Measurements from ENCODE around the gene MARCHF7. TPM values are rescaled to one million over a fixed set of nuclear protein-coding genes. Genes with fewer than 3 reads are reported as not detected.

The MARCHF7 gene
- total RNA-seq, 2 donors from 2014 or later, result 105 to 125 TPM

- no peaks in the 10 kb centered on the region for H3K27me3 Mint-ChIP-seq (ENCODE audit: insufficient read depth)
- no peaks in the 10 kb centered on the region for H3K36me3 Mint-ChIP-seq (ENCODE audit: low read depth)
- DNase-seq, result no peak
- no peak overlapping the region for H3K4me3 ChIP-seq (ENCODE audit: low read length)
- no peak overlapping the region for H3K9ac ChIP-seq (ENCODE audit: extremely low read depth, low read length, poor library complexity, severe bottlenecking)
- no peaks in the 10 kb centered on the region for H3K9me3 Mint-ChIP-seq
- no peak overlapping the region for H3K27ac ChIP-seq (ENCODE audit: low read depth, low read length)
- H3K4me1 Mint-ChIP-seq, result no peaks in the 10 kb centered on the region
- TF ChIP-seq CTCF (conservative IDR thresholded peaks at IDR 0.05), result peak; percentile 22
- no peaks in the 10 kb centered on the region for H3K36me3 ChIP-seq (ENCODE audit: control insufficient read depth, insufficient read depth, low read length)
- H3K27me3 ChIP-seq (ENCODE audit: control insufficient read depth, insufficient read depth, low read length, poor library complexity, severe bottlenecking), result no peaks in the 10 kb centered on the region
- no peak overlapping the region for H3K27ac Mint-ChIP-seq
- WGBS, 2 experiments (ENCODE audit: insufficient coverage in 1 of 2, insufficient read length in 1 of 2), result 90% methylated on average over 1 of the region's 1 CpG; no CpG with 5 or more reads in 1 of the 2 experiments
- H3K9me3 ChIP-seq (ENCODE audit: control insufficient read depth, low read length), result no peaks in the 10 kb centered on the region
- no peaks in the 10 kb centered on the region for H3K4me1 ChIP-seq (ENCODE audit: control insufficient read depth, insufficient read depth, low read length)
- H3K4me3 Mint-ChIP-seq, result no peak overlapping the region
Observed at GRCh38 chr2:159677654-159678053, 34.7 kb upstream of the MARCHF7 start.

- H3K27me3 Mint-ChIP-seq (ENCODE audit: insufficient read depth), result no peaks in the 10 kb centered on the region
- H3K4me3 ChIP-seq (ENCODE audit: low read length), result no peak overlapping the region
- no peak for TF ChIP-seq CTCF (conservative IDR thresholded peaks at IDR 0.05)
- no peaks in the 10 kb centered on the region for H3K4me1 Mint-ChIP-seq
- no peak overlapping the region for H3K4me3 Mint-ChIP-seq
- H3K9me3 Mint-ChIP-seq, result no peaks in the 10 kb centered on the region
- no peaks in the 10 kb centered on the region for H3K27me3 ChIP-seq (ENCODE audit: control insufficient read depth, insufficient read depth, low read length, poor library complexity, severe bottlenecking)
- DNase-seq, result no peak
- no peaks in the 10 kb centered on the region for H3K4me1 ChIP-seq (ENCODE audit: control insufficient read depth, insufficient read depth, low read length)
- no peak overlapping the region for H3K9ac ChIP-seq (ENCODE audit: extremely low read depth, low read length, poor library complexity, severe bottlenecking)
- H3K27ac Mint-ChIP-seq, result no peak overlapping the region
- H3K36me3 ChIP-seq (ENCODE audit: control insufficient read depth, insufficient read depth, low read length), result no peaks in the 10 kb centered on the region
- H3K9me3 ChIP-seq (ENCODE audit: control insufficient read depth, low read length), result no peaks in the 10 kb centered on the region
- 80 to 91% methylated on average over 1 of the region's 2 CpGs for WGBS, 2 experiments (ENCODE audit: insufficient coverage in 1 of 2, insufficient read length in 1 of 2)
- H3K36me3 Mint-ChIP-seq (ENCODE audit: low read depth), result no peaks in the 10 kb centered on the region
- H3K27ac ChIP-seq (ENCODE audit: low read depth, low read length), result no peak overlapping the region
Observed at GRCh38 chr2:159680692-159681091, 31.6 kb upstream of the MARCHF7 start.

GRCh38 chr2:159683817-159684216, 28.5 kb upstream of the MARCHF7 start:
- no peak overlapping the region for H3K4me3 Mint-ChIP-seq
- DNase-seq, result no peak
- no peaks in the 10 kb centered on the region for H3K36me3 ChIP-seq (ENCODE audit: control insufficient read depth, insufficient read depth, low read length)
- no peak overlapping the region for H3K27ac ChIP-seq (ENCODE audit: low read depth, low read length)
- H3K4me1 ChIP-seq (ENCODE audit: control insufficient read depth, insufficient read depth, low read length), result no peaks in the 10 kb centered on the region
- H3K27ac Mint-ChIP-seq, result no peak overlapping the region
- H3K4me3 ChIP-seq (ENCODE audit: low read length), result no peak overlapping the region
- no peaks in the 10 kb centered on the region for H3K36me3 Mint-ChIP-seq (ENCODE audit: low read depth)
- TF ChIP-seq CTCF (conservative IDR thresholded peaks at IDR 0.05), result no peak
- no peaks in the 10 kb centered on the region for H3K9me3 Mint-ChIP-seq
- H3K4me1 Mint-ChIP-seq, result no peaks in the 10 kb centered on the region
- H3K27me3 Mint-ChIP-seq (ENCODE audit: insufficient read depth), result no peaks in the 10 kb centered on the region
- WGBS, 2 experiments (ENCODE audit: insufficient coverage in 1 of 2, insufficient read length in 1 of 2), result 84% methylated on average over 1 of the region's 1 CpG; no CpG with 5 or more reads in 1 of the 2 experiments
- no peak overlapping the region for H3K9ac ChIP-seq (ENCODE audit: extremely low read depth, low read length, poor library complexity, severe bottlenecking)
- H3K27me3 ChIP-seq (ENCODE audit: control insufficient read depth, insufficient read depth, low read length, poor library complexity, severe bottlenecking), result no peaks in the 10 kb centered on the region
- H3K9me3 ChIP-seq (ENCODE audit: control insufficient read depth, low read length), result no peaks in the 10 kb centered on the region

Data from endodermal cell (in vitro differentiated cells).